ENCODE results near the gene KCNH1.

DNA sequence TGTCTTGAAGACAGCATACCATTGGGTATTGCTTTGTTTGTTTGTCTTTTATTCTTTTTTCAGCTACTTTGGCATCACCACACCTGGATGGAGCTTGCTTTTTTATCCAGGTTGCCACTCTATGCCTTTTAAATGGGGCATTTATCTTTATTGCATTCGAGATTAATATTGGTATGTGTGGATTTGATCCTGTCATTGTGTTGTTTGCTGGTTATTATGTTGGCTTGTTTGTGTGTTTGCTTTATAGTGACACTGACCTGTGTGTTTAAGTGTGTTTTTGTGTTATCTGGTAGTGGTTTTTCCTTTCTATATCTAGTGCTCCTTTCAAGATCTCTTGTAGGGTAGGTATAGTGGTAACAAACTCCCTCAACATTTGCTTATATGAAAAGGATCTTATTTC is 24.9 kb upstream of the KCNH1 start:
- TF ChIP-seq, protein P1, sequence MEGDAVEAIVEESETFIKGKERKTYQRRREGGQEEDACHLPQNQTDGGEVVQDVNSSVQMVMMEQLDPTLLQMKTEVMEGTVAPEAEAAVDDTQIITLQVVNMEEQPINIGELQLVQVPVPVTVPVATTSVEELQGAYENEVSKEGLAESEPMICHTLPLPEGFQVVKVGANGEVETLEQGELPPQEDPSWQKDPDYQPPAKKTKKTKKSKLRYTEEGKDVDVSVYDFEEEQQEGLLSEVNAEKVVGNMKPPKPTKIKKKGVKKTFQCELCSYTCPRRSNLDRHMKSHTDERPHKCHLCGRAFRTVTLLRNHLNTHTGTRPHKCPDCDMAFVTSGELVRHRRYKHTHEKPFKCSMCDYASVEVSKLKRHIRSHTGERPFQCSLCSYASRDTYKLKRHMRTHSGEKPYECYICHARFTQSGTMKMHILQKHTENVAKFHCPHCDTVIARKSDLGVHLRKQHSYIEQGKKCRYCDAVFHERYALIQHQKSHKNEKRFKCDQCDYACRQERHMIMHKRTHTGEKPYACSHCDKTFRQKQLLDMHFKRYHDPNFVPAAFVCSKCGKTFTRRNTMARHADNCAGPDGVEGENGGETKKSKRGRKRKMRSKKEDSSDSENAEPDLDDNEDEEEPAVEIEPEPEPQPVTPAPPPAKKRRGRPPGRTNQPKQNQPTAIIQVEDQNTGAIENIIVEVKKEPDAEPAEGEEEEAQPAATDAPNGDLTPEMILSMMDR (IDR thresholded peaks at IDR 0.05 in 4 of 5, conservative IDR thresholded peaks at IDR 0.05 in 1 of 5) = no peak
- TF ChIP-seq POLR2A (IDR thresholded peaks at IDR 0.05) = no peak
